Muscle layer of colon (tissue), 2 donors: Measurements from ENCODE around the gene LCN9.
"Not testable (repeated sequence)": the region's sequence is repeated elsewhere in the genome, so short reads cannot be mapped to it uniquely, and the experiment has no call there.

Source experiments
- H3K27ac ChIP-seq: one replicate; pipeline ENCODE4 v1.7.0; 2013; ENCODE audit warnings: low read depth, mild to moderate bottlenecking, low read length, moderate library complexity
- H3K27me3 ChIP-seq, 2 donors: one replicate each; pipeline ENCODE4 v1.7.0; 2013; ENCODE audit warnings: low read length in 2 of 2, mild to moderate bottlenecking in 2 of 2; ENCODE audit not compliant: insufficient read depth in 2 of 2, control insufficient read depth in 1 of 2
- H3K36me3 ChIP-seq: one replicate; pipeline ENCODE4 v1.7.0; 2013; ENCODE audit warnings: mild to moderate bottlenecking, low read length; ENCODE audit not compliant: insufficient read depth
- H3K4me1 ChIP-seq: one replicate; pipeline ENCODE4 v1.7.0; 2013; ENCODE audit warnings: mild to moderate bottlenecking, low read length; ENCODE audit not compliant: insufficient read depth
- H3K4me3 ChIP-seq, 2 donors: one replicate each; pipeline ENCODE4 v1.7.0; 2013; ENCODE audit warnings: low read length in 2 of 2, low read depth in 1 of 2, mild to moderate bottlenecking in 1 of 2, moderate library complexity in 1 of 2
- H3K9ac ChIP-seq: one replicate; pipeline ENCODE4 v1.7.0; 2013; ENCODE audit warnings: low read length
- H3K9me3 ChIP-seq: one replicate; pipeline ENCODE4 v1.7.0; 2013; ENCODE audit warnings: mild to moderate bottlenecking, low read length
- donor health status: abdominal sarcoma.
- donor health status: Adenocarcinoma of cecum.

Gene LCN9

GRCh38 chr9:135665795-135666189, 2.7 kb downstream of the LCN9 start:
- Histone ChIP-seq H3K36me3 (no peaks in the 10 kb centered on the region), H3K27me3 (peaks cover 0 to 5% of the 10 kb centered on the region in 2 donors), H3K9ac (no peak overlapping the region), H3K27ac (no peak overlapping the region), H3K4me3 (no peak overlapping the region), H3K9me3 (no peaks in the 10 kb centered on the region), H3K4me1 (no peaks in the 10 kb centered on the region)

- Histone ChIP-seq H3K27ac (no peak overlapping the region), H3K27me3 (peaks cover 0 to 5% of the 10 kb centered on the region in 2 donors), H3K9me3 (no peaks in the 10 kb centered on the region), H3K4me1 (no peaks in the 10 kb centered on the region), H3K4me3 (no peak overlapping the region), H3K9ac (no peak overlapping the region), H3K36me3 (no peaks in the 10 kb centered on the region)
Observed at GRCh38 chr9:135666534-135667462, 3.7 kb downstream of the LCN9 start.

GRCh38 chr9:135667463-135668001, 4.4 kb downstream of the LCN9 start:
- Histone ChIP-seq H3K4me1 (no peaks in the 10 kb centered on the region), H3K4me3 (no peak overlapping the region), H3K27me3 (peaks cover 0 to 5% of the 10 kb centered on the region in 2 donors), H3K27ac (no peak overlapping the region), H3K9me3 (no peaks in the 10 kb centered on the region), H3K9ac (no peak overlapping the region), H3K36me3 (no peaks in the 10 kb centered on the region)

- H3K9me3 ChIP-seq, H3K9ac ChIP-seq, H3K36me3 ChIP-seq, H3K27me3 ChIP-seq, H3K27ac ChIP-seq, H3K4me1 ChIP-seq, H3K4me3 ChIP-seq: not testable (repeated sequence)
Observed at GRCh38 chr9:135669018-135669417, 5.9 kb downstream of the LCN9 start.

- H3K27ac ChIP-seq = no peak overlapping the region
- H3K9me3 ChIP-seq = no peaks in the 10 kb centered on the region
- no peaks in the 10 kb centered on the region for H3K4me1 ChIP-seq
- no peaks in the 10 kb centered on the region for H3K36me3 ChIP-seq
- H3K4me3 ChIP-seq = no peak overlapping the region
- no peak overlapping the region for H3K9ac ChIP-seq
- peaks cover 0 to 5% of the 10 kb centered on the region in 2 donors for H3K27me3 ChIP-seq
Observed at GRCh38 chr9:135669616-135670285, 6.6 kb downstream of the LCN9 start.

GRCh38 chr9:135670721-135671590, 7.8 kb downstream of the LCN9 start:
- Histone ChIP-seq H3K9me3 (no peaks in the 10 kb centered on the region), H3K9ac (no peak overlapping the region), H3K27ac (no peak overlapping the region), H3K4me3 (no peak overlapping the region), H3K36me3 (no peaks in the 10 kb centered on the region), H3K4me1 (no peaks in the 10 kb centered on the region), H3K27me3 (peaks cover 0 to 5% of the 10 kb centered on the region in 2 donors)

GRCh38 chr9:135671591-135672041, 8.5 kb downstream of the LCN9 start:
- H3K4me1 ChIP-seq = no peaks in the 10 kb centered on the region
- no peak overlapping the region for H3K9ac ChIP-seq
- H3K9me3 ChIP-seq = no peaks in the 10 kb centered on the region
- no peaks in the 10 kb centered on the region for H3K36me3 ChIP-seq
- peaks cover 0 to 5% of the 10 kb centered on the region in 2 donors for H3K27me3 ChIP-seq
- no peak overlapping the region for H3K4me3 ChIP-seq
- no peak overlapping the region for H3K27ac ChIP-seq

GRCh38 chr9:135672786-135673185, 9.7 kb downstream of the LCN9 start:
- not testable (repeated sequence) for H3K9ac ChIP-seq, H3K4me1 ChIP-seq, H3K27me3 ChIP-seq, H3K27ac ChIP-seq, H3K4me3 ChIP-seq, H3K9me3 ChIP-seq, H3K36me3 ChIP-seq

- H3K27ac ChIP-seq = no peak overlapping the region
- no peak overlapping the region for H3K4me3 ChIP-seq
- H3K27me3 ChIP-seq = peaks cover 0 to 5% of the 10 kb centered on the region in 2 donors
- no peaks in the 10 kb centered on the region for H3K4me1 ChIP-seq
- H3K9me3 ChIP-seq = no peaks in the 10 kb centered on the region
- no peaks in the 10 kb centered on the region for H3K36me3 ChIP-seq
- H3K9ac ChIP-seq = no peak overlapping the region
Observed at GRCh38 chr9:135673941-135674340, 10.8 kb downstream of the LCN9 start.

GRCh38 chr9:135674977-135675376, 11.9 kb downstream of the LCN9 start:
- no peak overlapping the region for H3K9ac ChIP-seq
- H3K9me3 ChIP-seq = no peaks in the 10 kb centered on the region
- no peaks in the 10 kb centered on the region for H3K36me3 ChIP-seq
- H3K27ac ChIP-seq = no peak overlapping the region
- no peak overlapping the region for H3K4me3 ChIP-seq
- no peaks in the 10 kb centered on the region for H3K4me1 ChIP-seq
- H3K27me3 ChIP-seq = peaks cover 0 to under 1% of the 10 kb centered on the region in 2 donors

GRCh38 chr9:135676891-135677290, 13.8 kb downstream of the LCN9 start:
- Histone ChIP-seq H3K9ac (no peak overlapping the region), H3K4me1 (no peaks in the 10 kb centered on the region), H3K9me3 (no peaks in the 10 kb centered on the region), H3K27me3 (no peaks in the 10 kb centered on the region), H3K36me3 (no peaks in the 10 kb centered on the region), H3K27ac (no peak overlapping the region), H3K4me3 (no peak overlapping the region)
